NCI-H2081 treated with DMSO at 0.1 percent for 48 hours (cell line): ENCODE results near the gene UBE2D2.
"Not testable (repeated sequence)": the region's sequence is repeated elsewhere in the genome, so short reads cannot be mapped to it uniquely, and the experiment has no call there.

Experiments used
- DNase-seq: peaks from one replicate; lab custom pipeline; 2025; lab: John Stamatoyannopoulos, UW

UBE2D2 gene

GRCh38 chr5:139549162-139549894 lies 11.8 kb upstream of the UBE2D2 start:
- no peak for DNase-seq

GRCh38 chr5:139550051-139550872 lies 10.9 kb upstream of the UBE2D2 start:
- not testable (repeated sequence) for DNase-seq

- DNase-seq: no peak
Measured at GRCh38 chr5:139551191-139551889, 9.8 kb upstream of the UBE2D2 start.

- no peak for DNase-seq
Measured at GRCh38 chr5:139552893-139553575, 8.1 kb upstream of the UBE2D2 start.

GRCh38 chr5:139554264-139554663 lies 6.9 kb upstream of the UBE2D2 start:
- no peak for DNase-seq

GRCh38 chr5:139557811-139558210 lies 3.3 kb upstream of the UBE2D2 start:
- no peak for DNase-seq

- no peak for DNase-seq
Measured at GRCh38 chr5:139561655-139562451, 714 bp downstream of the UBE2D2 start.

- no peak for DNase-seq
Measured at GRCh38 chr5:139562847-139563246, 1.7 kb downstream of the UBE2D2 start.

- DNase-seq: no peak
Measured at GRCh38 chr5:139565411-139566305, 4.5 kb downstream of the UBE2D2 start.

- no peak for DNase-seq
Measured at GRCh38 chr5:139566611-139567010, 5.5 kb downstream of the UBE2D2 start.

- no peak for DNase-seq
Measured at GRCh38 chr5:139569270-139569955, 8.3 kb downstream of the UBE2D2 start.

GRCh38 chr5:139571543-139571942 lies 10.4 kb downstream of the UBE2D2 start:
- DNase-seq: no peak

GRCh38 chr5:139571966-139572365 lies 10.8 kb downstream of the UBE2D2 start:
- DNase-seq: no peak

GRCh38 chr5:139574641-139575312 lies 13.6 kb downstream of the UBE2D2 start:
- DNase-seq: no peak

GRCh38 chr5:139575313-139575646 lies 14.1 kb downstream of the UBE2D2 start:
- no peak for DNase-seq

- DNase-seq: no peak
Measured at GRCh38 chr5:139575751-139576150, 14.6 kb downstream of the UBE2D2 start.

- no peak for DNase-seq
Measured at GRCh38 chr5:139577689-139578290, 16.7 kb downstream of the UBE2D2 start.

- no peak for DNase-seq
Measured at GRCh38 chr5:139578325-139578724, 17.2 kb downstream of the UBE2D2 start.

GRCh38 chr5:139582181-139582580 lies 21.0 kb downstream of the UBE2D2 start:
- not testable (repeated sequence) for DNase-seq
